NCI-H460 (cell line): ENCODE results near the gene CCDC167. TPM values are rescaled to one million over a fixed set of nuclear protein-coding genes. Genes with fewer than 3 reads are reported as not detected.

Experiments
- DNase-seq: peaks from one replicate; pipeline ENCODE4 v3.0.0-alpha.2; 2016; ENCODE audit warnings: low read depth; ENCODE audit errors: extremely low read depth
- total RNA-seq: library from RNA; depleted of rRNA; stranded (reverse); fragments of >200 nt; shearing (Covaris generic); gene quantifications from 2 replicates; pipeline ENCODE4 v1.2.3, GENCODE V29; 2014; rRNA removed

CCDC167 gene
- total RNA-seq, 1 experiment from 2014 or later = 18.1 TPM

DNA sequence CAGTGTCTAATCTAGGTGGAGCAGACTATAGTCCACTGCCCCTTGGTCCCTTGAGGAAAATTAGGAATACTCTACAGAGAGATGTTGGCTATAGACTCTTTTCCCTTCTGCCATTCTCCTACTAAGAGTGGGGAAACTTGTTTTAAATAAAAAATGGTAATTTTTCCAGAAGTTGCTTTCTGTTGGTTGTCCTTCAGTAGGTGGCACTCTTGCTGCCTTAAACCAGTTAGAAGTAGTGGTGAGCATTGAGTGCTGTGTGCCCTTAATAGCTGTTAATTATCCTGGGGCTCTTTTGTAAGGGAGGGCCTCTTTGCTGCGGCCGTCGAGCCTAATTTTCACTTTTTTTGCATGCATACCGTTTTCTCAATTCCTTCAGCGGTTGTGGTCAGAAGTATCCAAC, 63.9 kb downstream of the CCDC167 start:
- DNase-seq = no peak

DNA sequence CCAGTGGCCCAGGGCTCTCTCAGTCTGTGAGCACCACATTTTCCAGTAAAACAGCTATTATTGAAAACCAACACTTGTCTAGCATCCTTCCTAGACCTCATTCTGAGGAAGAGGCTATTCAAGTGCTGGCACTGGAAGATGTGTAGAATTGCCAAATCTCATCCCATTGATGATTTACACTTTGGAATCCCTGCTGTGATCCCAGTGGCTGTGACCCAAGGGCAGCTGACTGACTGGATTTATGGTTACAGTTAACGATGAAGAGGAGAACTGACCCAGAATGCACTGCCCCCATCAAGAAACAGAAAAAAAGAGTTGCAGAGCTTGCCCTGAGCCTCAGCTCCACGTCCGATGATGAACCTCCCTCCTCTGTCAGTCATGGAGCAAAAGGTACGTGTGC, 64.3 kb downstream of the CCDC167 start:
- DNase-seq = no peak

DNA sequence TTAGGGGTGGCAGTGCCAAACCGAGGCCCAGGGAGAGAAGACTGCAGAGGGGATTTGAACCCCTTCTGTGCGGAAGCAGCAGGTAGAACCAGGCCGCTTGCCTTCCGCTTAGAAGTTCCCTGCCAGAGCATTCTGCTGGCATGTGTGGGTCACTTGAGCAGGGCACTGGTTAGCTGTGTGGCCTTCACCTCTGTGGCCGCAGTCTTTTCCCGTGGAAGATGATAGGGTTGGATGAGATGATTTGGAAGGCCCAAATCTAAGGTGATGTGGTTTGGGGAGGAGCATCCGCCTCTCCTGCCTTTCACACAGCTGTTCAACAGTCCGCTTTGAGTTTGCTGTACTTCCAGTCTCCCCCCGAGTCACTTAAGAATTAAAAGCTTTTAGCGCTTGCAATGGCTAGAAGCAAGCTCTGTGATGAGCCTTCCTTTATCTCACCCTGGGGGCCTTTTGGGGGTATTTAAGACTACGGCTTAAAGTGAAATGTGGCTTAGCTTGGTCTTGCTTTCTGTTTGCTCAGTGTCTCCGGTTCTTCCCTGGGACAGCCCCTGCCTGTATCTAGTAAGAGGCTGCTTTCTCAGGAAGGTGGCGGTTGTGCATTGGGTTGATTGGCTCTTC, 65.9 kb downstream of the CCDC167 start:
- DNase-seq = no peak

Other genes with a start within 250 kb of the CCDC167 start
- 7.2 and 8.6 TPM in 2 replicates for gene TBC1D22B, start 242.1 kb downstream of the CCDC167 start, total RNA-seq
- gene TMEM217, start 241.7 kb downstream of the CCDC167 start, total RNA-seq = 0.10 TPM in 1 of 2 replicates, not detected in the other
- gene RNF8, start 145.9 kb downstream of the CCDC167 start, total RNA-seq = 16.5 and 17.6 TPM in 2 replicates
- gene CMTR1, start 66.7 kb downstream of the CCDC167 start, total RNA-seq = 20.4 and 21.1 TPM in 2 replicates
- 0.37 and 0.49 TPM in 2 replicates for gene MDGA1, start 198.0 kb upstream of the CCDC167 start, total RNA-seq